ENCODE results near the gene CASTOR1. TPM values are rescaled to one million over a fixed set of nuclear protein-coding genes. Genes with fewer than 3 reads are reported as not detected.

Gene CASTOR1
- total RNA-seq, 3 donors from 2014 or later, result 15.5 to 26.6 (median 20.6) TPM

DNA sequence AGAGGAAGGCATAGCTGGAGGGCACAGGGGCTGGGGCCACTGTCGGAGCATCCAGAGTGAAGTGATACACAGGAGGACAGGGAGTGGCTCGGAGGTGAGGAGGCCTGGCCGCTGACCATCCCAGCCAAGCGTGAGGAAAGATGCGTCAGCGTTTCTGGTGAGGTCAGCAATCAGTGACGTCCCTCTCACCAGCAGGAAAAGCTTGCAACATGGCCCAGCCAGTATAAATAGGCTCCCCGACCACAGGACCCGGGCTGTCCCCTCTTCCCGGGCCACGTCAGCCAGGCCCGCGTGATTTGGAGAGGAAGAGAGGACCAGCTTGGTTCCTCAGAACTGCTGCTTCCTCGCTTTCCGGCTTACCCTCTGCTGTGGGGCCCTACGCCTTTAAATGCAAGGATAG lies 18.5 kb downstream of the CASTOR1 start:
- no peaks in the 10 kb centered on the region for H3K36me3 ChIP-seq
- H3K9me3 ChIP-seq, result no peaks in the 10 kb centered on the region
- peak in 1 of 2 donors; percentile 43 for DNase-seq (ENCODE audit: low spot score in 2 of 2)
- no peak overlapping the region for H3K4me3 ChIP-seq
- intact Hi-C loops (cut with DNase I; ENCODE audit: low total_unique reads), result no loop called here
- TF ChIP-seq, protein P1, sequence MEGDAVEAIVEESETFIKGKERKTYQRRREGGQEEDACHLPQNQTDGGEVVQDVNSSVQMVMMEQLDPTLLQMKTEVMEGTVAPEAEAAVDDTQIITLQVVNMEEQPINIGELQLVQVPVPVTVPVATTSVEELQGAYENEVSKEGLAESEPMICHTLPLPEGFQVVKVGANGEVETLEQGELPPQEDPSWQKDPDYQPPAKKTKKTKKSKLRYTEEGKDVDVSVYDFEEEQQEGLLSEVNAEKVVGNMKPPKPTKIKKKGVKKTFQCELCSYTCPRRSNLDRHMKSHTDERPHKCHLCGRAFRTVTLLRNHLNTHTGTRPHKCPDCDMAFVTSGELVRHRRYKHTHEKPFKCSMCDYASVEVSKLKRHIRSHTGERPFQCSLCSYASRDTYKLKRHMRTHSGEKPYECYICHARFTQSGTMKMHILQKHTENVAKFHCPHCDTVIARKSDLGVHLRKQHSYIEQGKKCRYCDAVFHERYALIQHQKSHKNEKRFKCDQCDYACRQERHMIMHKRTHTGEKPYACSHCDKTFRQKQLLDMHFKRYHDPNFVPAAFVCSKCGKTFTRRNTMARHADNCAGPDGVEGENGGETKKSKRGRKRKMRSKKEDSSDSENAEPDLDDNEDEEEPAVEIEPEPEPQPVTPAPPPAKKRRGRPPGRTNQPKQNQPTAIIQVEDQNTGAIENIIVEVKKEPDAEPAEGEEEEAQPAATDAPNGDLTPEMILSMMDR (IDR thresholded peaks at IDR 0.05), result no peak
- TF ChIP-seq POLR2AphosphoS5 (IDR thresholded peaks at IDR 0.05), result peak in 1 of 3 donors; percentile 44
- H3K27ac ChIP-seq, result no peak overlapping the region
- no peaks in the 10 kb centered on the region for H3K4me1 ChIP-seq
- H3K27me3 ChIP-seq, result no peaks in the 10 kb centered on the region

DNA sequence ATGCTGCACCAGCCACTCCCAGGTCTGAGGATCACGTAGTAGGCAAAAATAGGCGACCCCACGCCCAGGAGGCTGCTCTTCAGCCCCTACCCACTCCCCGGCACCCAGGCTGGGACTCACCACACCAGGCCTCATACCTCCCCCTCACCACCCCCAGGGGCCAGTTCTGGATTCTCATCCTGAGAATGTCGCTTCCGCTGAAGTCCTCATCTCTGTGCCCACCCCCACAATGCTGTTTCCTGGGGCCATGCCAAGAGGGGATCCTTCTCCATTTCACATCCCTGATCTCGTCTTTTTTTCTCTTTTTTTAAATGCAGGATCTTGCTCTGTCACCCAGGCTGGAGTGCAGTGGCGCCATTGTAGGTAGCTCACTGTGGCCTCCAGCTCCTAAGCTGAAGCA lies 21.0 kb downstream of the CASTOR1 start:
- no peaks in the 10 kb centered on the region for H3K36me3 ChIP-seq

DNA sequence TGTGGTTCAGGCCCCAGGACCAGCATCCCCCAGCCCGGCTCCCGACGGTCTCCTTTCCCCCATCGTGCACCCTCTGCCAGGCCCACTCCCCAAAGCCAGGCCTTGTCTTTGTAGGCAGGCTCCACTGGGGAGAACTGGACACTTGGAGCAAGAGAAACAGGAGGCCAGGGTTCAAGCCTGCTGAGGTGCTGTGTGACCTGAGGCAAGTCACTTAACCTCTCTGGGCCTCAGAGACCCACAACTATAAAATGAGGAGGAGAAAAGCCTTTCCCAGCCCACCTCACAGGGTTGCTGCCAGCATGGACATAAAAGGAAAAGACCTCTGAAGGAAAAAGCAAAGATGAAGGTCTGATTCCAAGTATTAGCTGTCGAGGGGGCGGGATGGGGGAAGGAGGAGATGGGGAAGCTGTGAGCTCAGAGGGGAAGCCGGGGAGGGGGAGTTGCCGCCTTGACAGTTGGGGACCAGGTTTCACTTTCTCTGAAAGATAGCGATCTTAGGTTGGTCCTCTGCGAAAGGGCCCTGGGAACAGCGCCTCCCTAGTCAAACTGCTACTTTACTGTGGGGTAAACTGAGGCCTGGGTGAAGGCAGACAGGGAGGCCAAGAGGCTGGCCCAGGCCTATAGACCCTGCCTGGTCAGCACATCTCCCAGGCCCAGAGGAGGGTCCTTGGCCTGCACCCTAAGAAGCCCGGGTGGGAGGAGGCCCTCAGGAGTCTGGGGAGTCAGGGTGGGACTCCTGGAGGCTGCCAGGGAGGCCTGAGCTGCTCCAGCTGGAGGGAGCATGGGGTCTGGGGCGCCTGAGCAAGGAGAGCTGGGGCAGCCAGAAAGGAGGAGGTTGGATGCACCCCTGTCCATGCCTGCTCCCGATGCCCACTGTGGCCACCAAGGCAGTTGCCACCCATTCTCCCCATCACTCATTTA lies 21.7 kb downstream of the CASTOR1 start:
- TF ChIP-seq POLR2A (IDR thresholded peaks at IDR 0.05) (no peak), POLR2AphosphoS5 (IDR thresholded peaks at IDR 0.05) (no peak)
- TF ChIP-seq, protein P1 (IDR thresholded peaks at IDR 0.05), result no peak
- intact Hi-C loops (cut with DNase I; ENCODE audit: low total_unique reads), result no loop called here
- H3K9me3 ChIP-seq, result no peaks in the 10 kb centered on the region
- peak overlapping the region in 1 of 3 donors; percentile 48 for H3K4me3 ChIP-seq
- H3K27ac ChIP-seq, result peak overlapping the region in 1 of 2 donors; percentile 69
- no peak for DNase-seq (ENCODE audit: low spot score in 2 of 2)
- no peaks in the 10 kb centered on the region for H3K4me1 ChIP-seq
- H3K27me3 ChIP-seq, result no peaks in the 10 kb centered on the region
- no peaks in the 10 kb centered on the region for H3K36me3 ChIP-seq

More for the DNA sequence above, 21.0 kb downstream of the CASTOR1 start:
- no peak overlapping the region for H3K4me3 ChIP-seq
- H3K27ac ChIP-seq, result no peak overlapping the region
- no peaks in the 10 kb centered on the region for H3K4me1 ChIP-seq
- H3K27me3 ChIP-seq, result no peaks in the 10 kb centered on the region
- TF ChIP-seq POLR2A (IDR thresholded peaks at IDR 0.05), result no peak
- TF ChIP-seq POLR2AphosphoS5 (IDR thresholded peaks at IDR 0.05), result no peak
- TF ChIP-seq, protein P1 (IDR thresholded peaks at IDR 0.05), result no peak
- intact Hi-C loops (cut with DNase I; ENCODE audit: low total_unique reads), result no loop called here
- no peaks in the 10 kb centered on the region for H3K9me3 ChIP-seq
- no peak for DNase-seq (ENCODE audit: low spot score in 2 of 2)

DNA sequence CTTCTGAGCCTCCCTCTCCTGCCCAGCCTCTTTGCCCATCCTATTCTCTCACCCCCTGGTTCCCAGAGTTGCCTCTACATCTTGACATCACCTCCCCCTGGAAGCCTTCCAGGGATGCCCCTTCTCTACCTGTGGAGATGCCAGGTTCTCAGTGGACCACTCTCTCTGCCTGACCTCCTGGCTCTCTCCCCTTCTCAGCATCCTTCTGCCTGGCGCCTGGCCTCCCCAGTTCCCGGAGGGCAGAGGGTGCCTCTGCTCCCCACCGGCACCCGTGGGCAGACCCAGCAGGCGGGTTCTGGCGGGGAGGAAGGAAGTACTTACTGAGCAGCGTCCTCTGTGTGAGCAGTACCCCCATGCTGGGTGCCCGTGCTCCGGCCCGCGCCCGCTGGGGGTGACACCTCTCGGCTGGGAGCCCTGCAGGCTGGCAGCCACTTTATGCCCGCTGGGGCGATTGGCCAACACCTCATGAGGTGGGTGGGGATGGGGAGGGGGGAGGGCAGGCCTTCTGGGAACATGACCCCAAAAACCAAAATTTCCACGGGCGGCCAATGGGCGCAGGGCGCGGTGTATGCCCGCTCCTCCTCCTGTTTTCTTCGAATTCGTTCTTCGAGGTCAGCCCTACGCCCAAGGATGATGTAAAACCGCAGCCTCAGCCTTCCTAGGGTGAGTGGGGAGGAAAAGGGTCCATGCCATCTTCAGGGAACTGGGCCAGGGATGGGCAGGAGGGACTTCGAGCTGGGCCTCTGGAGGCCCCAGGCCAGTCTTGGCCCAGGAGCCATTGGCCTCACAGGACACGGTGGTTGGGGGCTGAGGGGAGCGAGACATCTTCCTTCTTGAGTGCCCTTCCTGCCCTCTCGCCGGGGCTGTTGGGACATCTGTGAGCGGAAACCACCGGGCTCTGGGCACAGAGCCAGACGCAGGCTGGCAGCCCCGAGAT lies 22.6 kb downstream of the CASTOR1 start, which contains the start of gene OSM:
Gene OSM (minus strand): TSS at position 407 of the 937 bp plus-strand sequence. CDS start 52 bp downstream, at position 355.
- Histone ChIP-seq H3K27ac (peak within 1 kb of the TSS in 1 of 2 donors; percentile 69), H3K4me1 (no peaks in the 10 kb centered on the region), H3K4me3 (peak within 1 kb of the TSS; percentile 33 to 48 (median 35)), H3K9me3 (no peaks in the 10 kb centered on the region), H3K36me3 (no peaks in the 10 kb centered on the region), H3K27me3 (no peaks in the 10 kb centered on the region)
- no peak for DNase-seq (ENCODE audit: low spot score in 2 of 2)
- TF ChIP-seq, protein P1 (IDR thresholded peaks at IDR 0.05), result no peak
- TF ChIP-seq POLR2AphosphoS5 (IDR thresholded peaks at IDR 0.05) (no peak), POLR2A (IDR thresholded peaks at IDR 0.05) (no peak)
- intact Hi-C loops (cut with DNase I; ENCODE audit: low total_unique reads), result no loop called here

Data from breast epithelium (tissue), 4 donors.